ENCODE measurements around the gene ZCCHC2. TPM values are rescaled to one million over a fixed set of nuclear protein-coding genes. Genes with fewer than 3 reads are reported as not detected.

ZCCHC2 gene
- polyA plus RNA-seq, 2 donors: 3.0 to 3.5 TPM

GRCh38 chr18:62494764-62495163 lies 28.1 kb upstream of the ZCCHC2 start:
- Histone ChIP-seq H3K27ac (ENCODE audit: low read depth in 2 of 2, low read length in 1 of 2) (no peak overlapping the region), H3K27me3 (ENCODE audit: control insufficient read depth in 1 of 2, insufficient read depth in 2 of 2, low read length in 2 of 2) (no peaks in the 10 kb centered on the region), H3K4me1 (ENCODE audit: control insufficient read depth in 2 of 2, insufficient read depth in 2 of 2, low read length in 1 of 2) (peaks cover 0 to 5% of the 10 kb centered on the region in 2 donors), H3K9me3 (ENCODE audit: control insufficient read depth in 2 of 2, insufficient read depth in 1 of 2, low read depth in 1 of 2, low read length in 1 of 2) (no peaks in the 10 kb centered on the region), H3K36me3 (ENCODE audit: control insufficient read depth in 2 of 2, insufficient read depth in 2 of 2, low read length in 1 of 2) (no peaks in the 10 kb centered on the region), H3K4me3 (ENCODE audit: low read depth in 1 of 2, low read length in 2 of 2) (no peak overlapping the region)
- 59 to 64% methylated on average over 3 of the region's 3 CpGs for WGBS, 2 donors

GRCh38 chr18:62496262-62496661 lies 26.6 kb upstream of the ZCCHC2 start:
- Histone ChIP-seq H3K9me3 (ENCODE audit: control insufficient read depth in 2 of 2, insufficient read depth in 1 of 2, low read depth in 1 of 2, low read length in 1 of 2) (no peaks in the 10 kb centered on the region), H3K27ac (ENCODE audit: low read depth in 2 of 2, low read length in 1 of 2) (no peak overlapping the region), H3K36me3 (ENCODE audit: control insufficient read depth in 2 of 2, insufficient read depth in 2 of 2, low read length in 1 of 2) (no peaks in the 10 kb centered on the region), H3K4me1 (ENCODE audit: control insufficient read depth in 2 of 2, insufficient read depth in 2 of 2, low read length in 1 of 2) (peaks cover 0 to 5% of the 10 kb centered on the region in 2 donors), H3K4me3 (ENCODE audit: low read depth in 1 of 2, low read length in 2 of 2) (no peak overlapping the region), H3K27me3 (ENCODE audit: control insufficient read depth in 1 of 2, insufficient read depth in 2 of 2, low read length in 2 of 2) (no peaks in the 10 kb centered on the region)
- 80 to 87% methylated on average over 2 of the region's 2 CpGs for WGBS, 2 donors

GRCh38 chr18:62497190-62497772 lies 25.5 kb upstream of the ZCCHC2 start:
- H3K27ac ChIP-seq (ENCODE audit: low read depth in 2 of 2, low read length in 1 of 2): no peak overlapping the region
- H3K36me3 ChIP-seq (ENCODE audit: control insufficient read depth in 2 of 2, insufficient read depth in 2 of 2, low read length in 1 of 2): no peaks in the 10 kb centered on the region
- H3K9me3 ChIP-seq (ENCODE audit: control insufficient read depth in 2 of 2, insufficient read depth in 1 of 2, low read depth in 1 of 2, low read length in 1 of 2): no peaks in the 10 kb centered on the region
- no peaks in the 10 kb centered on the region for H3K27me3 ChIP-seq (ENCODE audit: control insufficient read depth in 1 of 2, insufficient read depth in 2 of 2, low read length in 2 of 2)
- WGBS, 2 donors: 73 to 89% methylated on average over 13 of the region's 13 CpGs
- peaks cover 0 to 5% of the 10 kb centered on the region in 2 donors for H3K4me1 ChIP-seq (ENCODE audit: control insufficient read depth in 2 of 2, insufficient read depth in 2 of 2, low read length in 1 of 2)
- H3K4me3 ChIP-seq (ENCODE audit: low read depth in 1 of 2, low read length in 2 of 2): no peak overlapping the region

DNA sequence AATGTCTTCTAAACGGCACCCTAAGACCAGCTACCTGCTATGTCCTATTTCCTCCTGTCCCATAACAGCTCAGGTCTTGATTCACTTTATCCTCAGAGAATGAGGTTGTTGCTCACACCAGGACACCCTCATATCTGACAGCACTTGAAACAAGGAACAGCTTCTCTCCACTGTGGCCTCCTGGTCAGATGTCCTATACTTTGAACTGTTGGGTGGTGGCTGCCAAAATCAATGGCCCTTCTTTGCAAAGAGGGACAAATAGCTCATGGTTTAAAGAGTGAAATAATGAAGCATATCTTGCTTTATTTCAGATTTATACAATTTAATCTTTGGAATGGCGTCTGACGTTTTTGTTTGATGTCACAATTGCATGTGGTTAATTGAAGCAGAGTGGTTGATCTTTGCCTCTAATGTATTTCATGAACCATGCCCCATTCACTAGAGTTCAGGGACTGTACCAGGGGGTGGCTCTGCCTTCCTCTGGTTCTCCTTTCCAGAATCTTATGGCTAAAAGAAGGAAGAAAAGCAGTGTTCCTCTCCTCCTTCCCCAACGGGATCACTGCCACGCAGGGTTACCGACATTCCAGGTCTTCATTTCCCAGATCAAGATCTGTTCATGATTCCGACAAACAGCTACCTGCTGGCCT lies 24.1 kb upstream of the ZCCHC2 start:
- 88 to 92% methylated on average over 7 of the region's 7 CpGs for WGBS, 2 donors
- H3K9me3 ChIP-seq (ENCODE audit: control insufficient read depth in 2 of 2, insufficient read depth in 1 of 2, low read depth in 1 of 2, low read length in 1 of 2): no peaks in the 10 kb centered on the region
- no peak overlapping the region for H3K27ac ChIP-seq (ENCODE audit: low read depth in 2 of 2, low read length in 1 of 2)
- peaks cover 0 to 3% of the 10 kb centered on the region in 2 donors for H3K4me1 ChIP-seq (ENCODE audit: control insufficient read depth in 2 of 2, insufficient read depth in 2 of 2, low read length in 1 of 2)
- H3K27me3 ChIP-seq (ENCODE audit: control insufficient read depth in 1 of 2, insufficient read depth in 2 of 2, low read length in 2 of 2): no peaks in the 10 kb centered on the region
- H3K36me3 ChIP-seq (ENCODE audit: control insufficient read depth in 2 of 2, insufficient read depth in 2 of 2, low read length in 1 of 2): no peaks in the 10 kb centered on the region
- H3K4me3 ChIP-seq (ENCODE audit: low read depth in 1 of 2, low read length in 2 of 2): no peak overlapping the region

DNA sequence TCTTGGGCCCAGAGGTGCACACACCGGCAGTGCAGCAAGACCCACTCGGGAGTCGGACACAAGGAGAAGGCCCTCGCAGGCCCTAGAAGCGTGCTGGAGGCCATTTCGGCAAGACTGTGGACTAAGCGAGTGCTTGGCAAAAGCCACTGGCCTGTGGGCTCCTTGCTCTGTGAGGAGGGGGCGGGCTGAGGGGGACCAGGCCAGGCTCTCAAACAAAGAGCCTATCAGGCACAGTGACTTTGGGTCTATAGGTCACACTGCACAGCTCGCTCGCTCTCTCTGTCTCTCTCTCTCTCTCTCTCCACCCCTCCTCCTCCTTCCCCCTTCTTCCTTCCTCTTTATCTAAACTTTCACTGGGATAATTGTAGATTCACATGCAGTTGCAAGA lies 23.6 kb upstream of the ZCCHC2 start:
- Histone ChIP-seq H3K27me3 (ENCODE audit: control insufficient read depth in 1 of 2, insufficient read depth in 2 of 2, low read length in 2 of 2) (no peaks in the 10 kb centered on the region), H3K4me1 (ENCODE audit: control insufficient read depth in 2 of 2, insufficient read depth in 2 of 2, low read length in 1 of 2) (peaks cover 0 to 3% of the 10 kb centered on the region in 2 donors), H3K4me3 (ENCODE audit: low read depth in 1 of 2, low read length in 2 of 2) (no peak overlapping the region), H3K36me3 (ENCODE audit: control insufficient read depth in 2 of 2, insufficient read depth in 2 of 2, low read length in 1 of 2) (no peaks in the 10 kb centered on the region), H3K27ac (ENCODE audit: low read depth in 2 of 2, low read length in 1 of 2) (no peak overlapping the region), H3K9me3 (ENCODE audit: control insufficient read depth in 2 of 2, insufficient read depth in 1 of 2, low read depth in 1 of 2, low read length in 1 of 2) (no peaks in the 10 kb centered on the region)
- WGBS, 2 donors: 83 to 91% methylated on average over 10 of the region's 10 CpGs

GRCh38 chr18:62500174-62500573 lies 22.7 kb upstream of the ZCCHC2 start:
- no peaks in the 10 kb centered on the region for H3K36me3 ChIP-seq (ENCODE audit: control insufficient read depth in 2 of 2, insufficient read depth in 2 of 2, low read length in 1 of 2)
- H3K27ac ChIP-seq (ENCODE audit: low read depth in 2 of 2, low read length in 1 of 2): no peak overlapping the region
- peaks cover 0 to 3% of the 10 kb centered on the region in 2 donors for H3K4me1 ChIP-seq (ENCODE audit: control insufficient read depth in 2 of 2, insufficient read depth in 2 of 2, low read length in 1 of 2)
- no peaks in the 10 kb centered on the region for H3K27me3 ChIP-seq (ENCODE audit: control insufficient read depth in 1 of 2, insufficient read depth in 2 of 2, low read length in 2 of 2)
- H3K9me3 ChIP-seq (ENCODE audit: control insufficient read depth in 2 of 2, insufficient read depth in 1 of 2, low read depth in 1 of 2, low read length in 1 of 2): no peaks in the 10 kb centered on the region
- H3K4me3 ChIP-seq (ENCODE audit: low read depth in 1 of 2, low read length in 2 of 2): no peak overlapping the region
- WGBS, 2 donors: 86 to 88% methylated on average over 1 of the region's 1 CpG

DNA sequence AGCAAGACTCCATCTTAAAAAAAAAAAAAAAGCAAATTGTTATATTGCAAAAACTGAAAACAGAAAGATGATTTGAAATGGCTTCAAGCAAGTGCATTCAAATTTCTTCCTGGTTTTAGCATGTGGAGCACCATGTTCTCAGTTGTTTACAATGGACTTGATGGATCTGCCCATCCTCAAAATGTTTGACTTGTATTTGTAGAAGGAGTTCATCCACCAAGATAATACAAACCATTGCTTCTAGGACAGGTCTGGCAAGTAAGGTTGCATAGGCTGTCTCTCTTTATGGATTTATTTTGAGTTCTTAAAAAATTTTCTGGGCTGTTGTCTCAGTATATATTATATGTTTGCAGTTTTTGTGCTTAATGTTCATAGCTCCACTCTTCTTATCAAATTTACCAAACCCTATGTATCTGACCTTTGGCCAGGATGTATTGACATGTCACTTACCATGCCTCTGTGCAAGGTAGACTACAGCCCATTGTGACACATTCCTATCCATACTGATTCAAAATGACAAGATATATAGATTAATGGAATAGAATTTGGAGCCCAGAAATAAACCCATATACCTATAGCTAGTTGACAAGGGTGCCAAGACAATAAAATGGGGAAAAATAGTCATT lies 21.7 kb upstream of the ZCCHC2 start:
- no peak overlapping the region for H3K27ac ChIP-seq (ENCODE audit: low read depth in 2 of 2, low read length in 1 of 2)
- no peak overlapping the region for H3K4me3 ChIP-seq (ENCODE audit: low read depth in 1 of 2, low read length in 2 of 2)
- peaks cover 0 to 3% of the 10 kb centered on the region in 2 donors for H3K4me1 ChIP-seq (ENCODE audit: control insufficient read depth in 2 of 2, insufficient read depth in 2 of 2, low read length in 1 of 2)
- no peaks in the 10 kb centered on the region for H3K36me3 ChIP-seq (ENCODE audit: control insufficient read depth in 2 of 2, insufficient read depth in 2 of 2, low read length in 1 of 2)
- H3K9me3 ChIP-seq (ENCODE audit: control insufficient read depth in 2 of 2, insufficient read depth in 1 of 2, low read depth in 1 of 2, low read length in 1 of 2): no peaks in the 10 kb centered on the region
- H3K27me3 ChIP-seq (ENCODE audit: control insufficient read depth in 1 of 2, insufficient read depth in 2 of 2, low read length in 2 of 2): no peaks in the 10 kb centered on the region

GRCh38 chr18:62505669-62506494 lies 16.9 kb upstream of the ZCCHC2 start:
- Histone ChIP-seq H3K9me3 (ENCODE audit: control insufficient read depth in 2 of 2, insufficient read depth in 1 of 2, low read depth in 1 of 2, low read length in 1 of 2) (no peaks in the 10 kb centered on the region), H3K27me3 (ENCODE audit: control insufficient read depth in 1 of 2, insufficient read depth in 2 of 2, low read length in 2 of 2) (no peaks in the 10 kb centered on the region), H3K36me3 (ENCODE audit: control insufficient read depth in 2 of 2, insufficient read depth in 2 of 2, low read length in 1 of 2) (no peaks in the 10 kb centered on the region), H3K4me3 (ENCODE audit: low read depth in 1 of 2, low read length in 2 of 2) (peak overlapping the region; percentile 15 to 33), H3K4me1 (ENCODE audit: control insufficient read depth in 2 of 2, insufficient read depth in 2 of 2, low read length in 1 of 2) (no peaks in the 10 kb centered on the region), H3K27ac (ENCODE audit: low read depth in 2 of 2, low read length in 1 of 2) (no peak overlapping the region)
- 55 to 56% methylated on average over 8 of the region's 8 CpGs for WGBS, 2 donors

- Histone ChIP-seq H3K36me3 (ENCODE audit: control insufficient read depth in 2 of 2, insufficient read depth in 2 of 2, low read length in 1 of 2) (no peaks in the 10 kb centered on the region), H3K4me3 (ENCODE audit: low read depth in 1 of 2, low read length in 2 of 2) (peak overlapping the region in 1 of 2 donors; percentile 33), H3K9me3 (ENCODE audit: control insufficient read depth in 2 of 2, insufficient read depth in 1 of 2, low read depth in 1 of 2, low read length in 1 of 2) (no peaks in the 10 kb centered on the region), H3K27me3 (ENCODE audit: control insufficient read depth in 1 of 2, insufficient read depth in 2 of 2, low read length in 2 of 2) (no peaks in the 10 kb centered on the region), H3K4me1 (ENCODE audit: control insufficient read depth in 2 of 2, insufficient read depth in 2 of 2, low read length in 1 of 2) (no peaks in the 10 kb centered on the region), H3K27ac (ENCODE audit: low read depth in 2 of 2, low read length in 1 of 2) (peak overlapping the region in 1 of 2 donors; percentile 17)
- 46 to 57% methylated on average over 7 of the region's 7 CpGs for WGBS, 2 donors
These were observed 16.2 kb upstream of the ZCCHC2 start for GRCh38 chr18:62506495-62507143.

Measured in esophagus (tissue), 2 donors.